NK-92 (cell line): ENCODE data around the gene RETREG3.
A peak's percentile ranks its signal among the peaks of the same experiment; 100 is the strongest.
"Not testable (repeated sequence)": the region's sequence is repeated elsewhere in the genome, so short reads cannot be mapped to it uniquely, and the experiment has no call there.

Experiments
- DNase-seq: peaks from one replicate; lab custom pipeline; 2025; ENCODE audit not compliant: unreplicated experiment; lab: John Stamatoyannopoulos, UW

RETREG3 gene

DNA sequence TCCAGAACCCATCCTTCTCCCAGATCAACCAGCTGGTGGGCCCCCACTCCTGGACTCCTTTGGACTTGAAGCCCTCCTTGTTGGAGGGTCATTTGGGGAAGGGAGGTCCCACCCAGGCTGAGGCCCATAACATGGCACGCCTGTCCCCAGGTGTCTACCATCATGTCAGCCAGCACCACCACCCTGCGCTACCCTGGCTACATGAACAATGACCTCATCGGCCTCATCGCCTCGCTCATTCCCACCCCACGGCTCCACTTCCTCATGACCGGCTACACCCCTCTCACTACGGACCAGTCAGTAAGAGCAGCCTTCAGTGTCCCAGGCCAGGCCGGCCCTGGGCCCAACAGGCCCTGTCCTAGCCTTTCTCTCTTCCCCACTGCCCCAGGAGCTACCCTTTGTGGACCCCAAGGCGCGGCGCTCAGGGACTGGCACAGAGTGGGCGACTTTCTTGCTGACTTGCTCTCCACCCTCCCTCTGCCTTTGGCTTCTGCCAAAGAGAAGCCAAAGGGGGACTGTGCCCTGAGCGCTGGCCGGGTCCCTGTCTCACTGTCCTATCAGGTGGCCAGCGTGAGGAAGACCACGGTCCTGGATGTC, 4.6 kb upstream of the RETREG3 start:
- DNase-seq = no peak

DNA sequence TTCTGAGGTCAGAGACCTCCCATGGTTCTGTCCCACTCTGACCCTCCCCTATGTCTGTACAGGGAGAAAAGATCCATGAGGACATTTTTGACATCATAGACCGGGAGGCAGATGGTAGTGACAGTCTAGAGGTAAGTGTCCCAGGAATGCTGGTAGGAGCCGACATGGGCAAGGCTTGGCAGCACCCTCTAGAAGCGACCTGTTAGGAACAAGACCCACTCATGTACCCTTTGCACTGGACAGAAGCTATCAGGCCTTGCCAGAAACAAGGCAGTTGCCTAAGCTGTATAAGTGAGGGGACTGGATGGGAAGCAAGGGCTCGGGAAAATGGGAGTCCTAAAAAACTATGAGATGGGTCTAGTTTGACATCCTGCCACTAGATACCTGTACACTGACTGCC, 2.8 kb upstream of the RETREG3 start:
- DNase-seq = no peak

DNA sequence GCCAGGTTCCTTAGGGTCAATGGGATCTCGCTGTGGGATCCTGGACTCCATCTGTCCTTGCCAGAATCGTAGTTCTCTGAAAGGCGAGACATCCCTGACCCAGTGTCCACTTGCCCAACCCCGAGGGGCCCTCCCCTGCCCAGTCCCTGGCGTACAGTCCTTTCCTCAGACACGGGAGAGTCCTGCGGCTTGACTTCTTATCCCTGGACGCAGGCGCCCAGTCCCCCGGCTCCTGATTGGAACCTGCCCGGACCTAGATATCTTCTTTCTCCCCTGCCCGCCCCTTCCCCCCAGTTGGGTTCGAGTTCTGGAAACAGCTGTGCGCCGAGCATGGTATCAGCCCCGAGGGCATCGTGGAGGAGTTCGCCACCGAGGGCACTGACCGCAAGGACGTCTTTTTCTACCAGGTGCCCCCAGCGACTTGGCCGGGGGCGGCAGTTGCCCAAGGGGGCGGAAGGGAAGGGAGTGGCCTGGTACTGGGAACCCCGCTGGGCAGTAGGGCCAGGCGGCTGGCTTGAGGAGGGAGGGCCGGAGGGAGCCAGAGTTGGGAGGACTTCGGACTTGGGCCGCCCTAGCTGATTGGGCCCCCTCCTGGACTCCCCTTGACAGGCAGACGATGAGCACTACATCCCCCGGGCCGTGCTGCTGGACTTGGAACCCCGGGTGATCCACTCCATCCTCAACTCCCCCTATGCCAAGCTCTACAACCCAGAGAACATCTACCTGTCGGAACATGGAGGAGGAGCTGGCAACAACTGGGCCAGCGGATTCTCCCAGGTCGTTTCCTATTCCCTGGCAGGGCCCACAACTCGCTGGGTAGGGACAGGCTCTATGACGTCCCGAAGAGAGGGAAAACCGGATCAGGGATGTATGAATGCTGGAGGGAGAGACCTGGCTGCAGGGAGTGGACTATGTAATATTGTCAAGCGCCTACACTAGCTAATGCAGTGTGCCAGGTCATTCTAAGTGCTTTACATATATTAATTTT, 934 bp upstream of the RETREG3 start:
- not testable (repeated sequence) for DNase-seq

DNA sequence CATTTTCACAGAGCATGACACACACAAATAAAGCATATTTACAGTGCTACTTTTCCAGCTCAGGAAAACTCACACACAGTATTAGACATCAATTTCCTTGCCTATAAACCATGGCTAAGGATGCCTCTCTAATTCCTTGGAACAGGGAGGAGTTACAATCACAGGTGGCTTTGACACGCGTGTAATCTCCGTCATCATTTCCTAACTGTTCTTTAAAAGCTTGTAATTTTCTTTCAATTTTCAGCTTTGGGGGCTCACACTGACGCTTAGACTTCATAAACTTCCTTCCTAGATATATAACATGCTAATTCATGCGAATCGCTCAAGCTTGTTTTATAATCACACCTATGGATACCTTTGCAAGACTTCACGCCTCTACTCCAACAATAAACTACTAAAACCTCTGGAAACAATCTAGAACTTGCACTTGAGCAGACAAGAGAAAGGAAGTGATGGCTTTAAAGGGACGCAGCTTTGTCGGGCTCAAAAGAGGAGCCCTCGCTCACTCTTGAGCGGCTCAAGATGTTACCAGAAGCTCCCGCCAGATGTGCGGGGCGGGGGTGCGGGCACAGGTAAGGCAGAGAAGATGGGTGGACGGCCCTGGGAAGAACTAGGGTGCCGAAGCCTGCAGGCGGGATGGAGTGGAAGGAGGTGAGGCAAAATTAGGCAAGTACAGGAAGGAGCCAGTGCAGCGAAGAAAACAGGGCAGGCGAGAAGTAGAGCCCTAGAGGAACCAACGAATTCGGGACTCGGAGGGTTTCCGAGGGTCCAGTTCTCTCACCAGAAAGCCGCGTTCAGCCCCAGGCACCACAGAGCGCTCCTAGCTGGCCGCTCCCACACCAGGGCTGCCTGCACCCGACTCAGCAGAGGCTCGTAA, 631 bp downstream of the RETREG3 start:
- no peak for DNase-seq

DNA sequence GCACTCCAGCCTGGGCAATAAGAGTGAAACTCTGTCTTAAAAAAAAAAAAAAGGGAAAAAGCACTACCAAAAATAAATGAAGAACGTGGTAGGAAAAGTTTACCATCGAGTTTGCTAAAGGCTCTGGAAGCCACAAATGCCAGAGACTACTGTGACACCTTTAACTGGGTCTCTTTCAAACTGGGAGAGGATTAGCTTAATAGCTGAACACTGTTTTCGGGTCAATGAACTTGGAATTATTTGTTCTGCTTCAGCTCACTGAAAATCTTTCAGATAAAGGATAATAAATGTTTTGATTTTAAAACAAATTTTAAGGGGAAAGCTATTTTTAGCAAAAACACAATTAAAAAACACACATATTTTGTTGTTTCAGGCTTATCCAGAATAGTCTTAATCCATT, 1.4 kb downstream of the RETREG3 start:
- DNase-seq = no peak

DNA sequence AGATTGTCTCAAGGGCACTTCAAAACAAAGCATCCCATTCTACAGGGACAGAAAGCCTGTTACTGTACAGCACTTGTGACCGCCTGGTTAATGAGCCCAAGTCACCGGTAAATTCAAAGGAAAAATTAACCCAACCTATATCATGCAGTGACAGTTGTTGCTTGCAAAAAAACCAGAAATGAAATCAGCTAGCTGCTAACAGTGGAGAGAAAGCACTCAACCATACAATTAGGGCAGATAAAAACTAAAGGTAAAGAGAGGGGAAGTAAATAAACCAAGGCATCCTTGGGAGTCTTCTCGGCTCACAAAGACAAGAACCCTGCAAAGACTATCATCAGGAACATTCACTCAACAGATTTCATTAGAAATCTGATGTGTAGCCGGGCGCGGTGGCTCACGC, 5.9 kb downstream of the RETREG3 start:
- no peak for DNase-seq

DNA sequence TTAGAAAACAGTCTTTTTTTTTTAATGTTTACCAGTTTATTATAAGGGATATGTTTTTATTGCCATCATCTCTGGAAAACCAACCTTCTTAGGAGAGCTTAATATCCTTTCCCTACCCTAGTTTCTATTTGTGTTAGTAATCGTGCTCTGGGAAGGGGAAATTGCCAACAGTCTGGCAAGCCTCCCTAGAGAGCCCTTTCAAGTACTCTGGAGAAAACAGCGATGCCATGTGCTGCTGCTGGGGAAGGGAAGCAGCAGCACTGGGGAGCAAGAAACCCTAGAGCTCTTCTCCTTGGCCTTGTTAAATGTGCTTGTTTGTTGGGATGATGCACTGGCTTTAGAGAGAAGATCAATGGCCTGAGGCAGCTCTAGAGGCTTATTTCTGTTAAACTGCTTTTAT, 10.3 kb downstream of the RETREG3 start:
- DNase-seq = no peak

DNA sequence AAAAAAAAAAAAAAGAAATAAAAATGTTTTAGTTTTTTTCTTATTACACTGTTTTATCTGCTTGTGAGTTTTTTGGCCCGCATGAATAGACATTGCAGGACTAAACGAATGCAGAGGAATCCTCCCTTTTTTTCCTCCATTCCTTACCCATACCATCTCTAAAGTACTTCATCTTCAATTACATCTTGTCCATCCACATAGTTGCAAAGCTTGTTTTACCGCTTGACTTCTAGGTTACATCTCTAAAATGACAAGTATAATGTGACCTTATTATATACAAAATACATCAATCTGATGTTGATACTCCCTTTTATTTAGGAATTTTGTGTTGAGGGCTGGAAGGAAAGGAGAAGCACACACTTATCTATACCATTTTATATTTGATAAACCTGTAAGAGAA, 12.8 kb downstream of the RETREG3 start:
- DNase-seq = no peak

DNA sequence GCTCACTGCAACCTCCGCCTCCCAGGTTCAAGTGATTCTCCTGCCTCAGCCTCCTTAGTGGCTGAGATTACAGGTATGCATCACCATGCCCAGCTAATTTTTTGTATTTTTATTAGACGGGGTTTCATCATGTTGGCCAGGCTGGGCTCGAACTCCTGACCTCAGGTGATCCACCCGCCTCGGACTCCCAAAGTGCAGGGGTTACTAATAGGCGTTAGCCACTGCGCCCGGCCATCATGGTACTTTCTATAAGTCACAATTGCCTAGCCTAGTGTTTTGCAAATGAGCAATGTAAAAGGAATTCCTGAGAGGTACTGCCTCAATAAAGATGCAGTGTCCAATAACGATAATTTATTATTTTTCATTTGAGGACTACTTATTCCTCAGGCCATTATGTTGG, 17.8 kb downstream of the RETREG3 start:
- no peak for DNase-seq

DNA sequence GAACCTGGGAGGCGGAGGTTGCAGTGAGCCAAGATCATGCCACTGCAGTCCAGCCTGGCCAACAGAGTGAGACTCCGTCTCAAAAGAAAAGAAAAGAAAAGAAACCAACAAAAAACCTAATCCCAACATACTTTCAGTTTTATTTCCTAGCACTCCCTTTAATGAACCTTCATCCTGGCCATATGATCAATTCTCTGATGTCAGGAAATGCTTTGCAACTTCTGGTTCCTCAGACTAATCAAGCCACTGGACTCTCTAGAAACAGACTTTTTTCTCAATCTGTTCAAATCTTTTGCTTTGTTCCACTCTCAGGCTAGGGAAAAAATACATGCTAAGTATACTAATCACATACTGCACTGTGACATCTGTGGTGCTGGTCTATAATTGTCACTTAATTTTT, 18.3 kb downstream of the RETREG3 start:
- DNase-seq = no peak

DNA sequence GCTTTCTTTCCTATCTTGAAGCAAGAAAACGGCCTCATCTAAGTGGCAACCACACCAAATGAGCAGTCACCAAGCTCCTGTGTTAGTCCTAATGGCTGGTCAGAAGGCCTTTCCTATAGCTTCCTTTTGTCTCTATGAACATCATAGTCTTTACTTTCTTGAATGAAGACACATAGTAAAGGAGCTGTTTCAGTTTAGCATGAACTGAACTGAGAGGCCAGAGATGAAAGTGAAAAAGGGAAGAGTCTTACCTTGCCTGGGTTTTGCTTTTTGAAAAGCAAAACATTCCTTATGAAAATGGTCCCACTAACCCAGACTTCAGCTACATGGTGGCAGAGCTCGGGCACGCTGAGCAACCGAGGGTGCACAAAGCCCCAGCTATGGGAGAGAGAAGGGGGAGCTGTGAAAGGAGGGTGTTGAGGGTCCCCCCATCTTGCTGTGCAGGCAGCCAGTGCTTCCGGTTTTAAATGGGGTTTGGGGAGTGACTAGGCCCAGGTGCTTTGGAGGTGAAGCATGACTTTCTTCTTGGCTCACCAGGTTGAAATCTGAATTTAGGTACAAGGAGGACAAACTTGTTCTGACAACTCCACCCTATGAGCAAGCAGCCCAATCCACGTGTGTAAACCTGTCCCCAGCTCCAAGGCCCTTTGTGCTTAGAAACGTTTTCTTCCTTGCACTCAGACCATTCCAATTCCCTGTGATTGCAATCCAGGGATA, 22.5 kb downstream of the RETREG3 start:
- no peak for DNase-seq

DNA sequence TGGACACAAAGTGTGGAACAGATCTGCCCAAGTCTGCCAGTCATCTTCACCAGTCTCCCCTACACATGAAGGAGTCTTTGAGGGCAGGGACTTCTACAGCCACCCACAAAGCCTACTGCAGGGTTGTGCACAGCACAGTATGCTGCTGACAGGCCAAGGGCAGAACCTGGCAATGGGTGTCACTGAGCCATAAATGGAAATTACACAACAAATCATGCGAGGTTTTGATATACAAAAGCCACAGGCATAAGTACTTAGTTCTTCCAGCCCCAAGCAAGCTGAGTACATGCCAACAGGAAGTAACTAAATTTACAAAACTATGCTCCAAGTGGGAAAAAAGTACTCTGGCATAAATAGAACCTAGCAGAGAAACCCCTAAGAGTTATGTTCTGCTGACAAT, 23.8 kb downstream of the RETREG3 start:
- no peak for DNase-seq

DNA sequence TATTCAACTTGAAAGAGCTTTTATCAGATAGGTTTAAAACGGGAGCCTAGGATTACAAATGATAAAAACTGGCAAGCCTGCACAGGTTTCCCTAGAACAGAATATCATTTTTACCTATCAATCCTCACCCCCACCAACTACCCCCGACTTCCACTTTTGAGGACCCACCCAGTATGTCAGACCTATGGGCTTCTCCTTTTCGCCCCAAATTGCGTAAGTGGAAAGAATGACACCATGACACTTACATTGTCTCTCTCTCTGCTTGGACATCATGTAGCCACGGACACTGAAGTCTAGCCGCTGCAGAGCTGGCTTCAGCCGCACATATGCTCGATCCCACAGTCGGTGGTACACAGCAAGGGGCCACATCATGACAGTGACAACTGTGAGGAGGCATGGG, 24.3 kb downstream of the RETREG3 start:
- DNase-seq = no peak

DNA sequence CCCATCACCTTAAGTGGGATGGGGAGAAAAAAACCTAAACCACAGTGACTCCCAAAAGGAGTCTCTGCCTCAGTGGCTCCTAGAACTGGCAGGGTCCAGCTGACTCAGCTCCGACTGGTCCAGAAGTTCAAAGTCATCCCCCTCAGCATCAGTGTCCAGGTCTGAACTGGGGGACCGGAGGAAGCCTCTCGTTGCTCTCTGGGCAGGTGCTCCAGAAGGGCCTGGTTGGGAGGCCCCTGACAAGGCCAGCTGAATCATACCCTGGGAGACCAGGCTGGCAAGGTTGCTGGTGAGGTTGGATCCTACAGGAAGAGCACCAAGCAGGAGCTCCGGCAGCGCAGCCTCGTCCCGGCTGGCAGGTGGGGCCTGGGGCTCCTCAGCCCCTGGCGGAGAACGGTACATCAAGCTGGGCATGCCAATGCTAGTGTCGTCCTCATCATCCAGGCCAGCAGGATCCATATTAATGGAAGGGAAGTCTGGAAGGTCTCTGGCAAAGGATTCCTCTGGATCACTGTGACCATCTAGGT, 27.4 kb downstream of the RETREG3 start:
- no peak for DNase-seq

DNA sequence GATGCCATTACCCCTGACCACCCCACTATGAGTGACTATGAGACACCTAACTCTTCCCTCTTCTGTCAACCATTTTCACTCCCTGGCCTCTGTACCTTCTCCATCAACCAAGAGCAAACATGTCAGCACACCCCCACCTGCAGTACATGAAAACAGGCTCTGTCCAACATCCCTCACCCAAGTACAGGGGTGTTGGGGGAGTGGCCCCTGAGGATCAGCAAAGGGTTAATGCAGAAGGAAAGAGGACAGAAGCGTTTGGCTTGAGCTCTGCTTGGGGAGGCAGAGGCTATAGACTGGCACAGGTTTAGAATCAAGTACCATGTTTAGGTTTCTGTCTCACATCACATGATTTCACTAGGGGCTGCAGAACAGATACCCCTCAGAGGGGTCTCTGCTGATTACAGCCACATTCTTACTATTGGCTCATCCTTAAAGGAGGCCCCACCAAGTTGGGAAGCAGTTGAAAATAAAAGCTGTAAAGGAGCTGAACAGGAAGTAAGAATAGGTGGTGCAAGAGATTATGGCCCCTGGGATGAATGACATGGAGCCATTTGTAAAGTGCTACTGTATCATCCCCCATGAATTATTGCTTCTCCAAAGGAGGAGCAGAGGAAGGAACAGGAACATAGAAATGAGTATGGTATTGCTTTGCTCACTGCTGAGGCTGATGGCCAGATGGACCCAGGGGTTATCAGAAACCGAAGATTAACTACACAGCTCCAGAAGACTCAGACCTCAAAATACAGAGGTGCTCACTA, 29.2 kb downstream of the RETREG3 start:
- no peak for DNase-seq

DNA sequence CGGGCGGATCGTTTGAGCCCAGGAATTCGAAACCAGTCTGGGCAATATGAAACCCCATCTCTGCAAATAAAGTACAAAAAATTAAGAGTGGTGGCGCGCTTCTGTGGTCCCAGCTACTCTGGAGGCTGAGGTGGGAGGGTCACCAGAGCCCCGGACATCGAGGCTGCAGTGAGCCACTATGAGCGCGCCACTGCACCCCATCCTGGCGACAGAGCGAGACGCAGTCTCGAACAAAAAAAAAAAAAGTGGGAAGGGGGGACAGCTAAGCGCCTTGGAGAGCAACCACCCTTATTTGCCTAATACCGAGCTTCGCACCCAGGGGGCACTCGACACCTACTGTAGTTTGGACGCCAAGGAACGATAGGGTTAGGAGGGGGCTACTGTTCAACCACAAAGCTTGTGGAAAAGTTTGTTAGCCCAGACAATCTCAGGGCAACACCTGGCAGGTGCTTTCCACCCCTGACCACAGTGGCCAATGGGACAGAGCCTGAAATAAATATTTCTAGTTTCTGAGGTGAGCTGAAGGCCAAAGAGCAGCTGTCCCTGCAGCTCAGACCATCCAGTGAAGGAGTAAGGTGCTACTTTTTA, 30.8 kb downstream of the RETREG3 start:
- no peak for DNase-seq

DNA sequence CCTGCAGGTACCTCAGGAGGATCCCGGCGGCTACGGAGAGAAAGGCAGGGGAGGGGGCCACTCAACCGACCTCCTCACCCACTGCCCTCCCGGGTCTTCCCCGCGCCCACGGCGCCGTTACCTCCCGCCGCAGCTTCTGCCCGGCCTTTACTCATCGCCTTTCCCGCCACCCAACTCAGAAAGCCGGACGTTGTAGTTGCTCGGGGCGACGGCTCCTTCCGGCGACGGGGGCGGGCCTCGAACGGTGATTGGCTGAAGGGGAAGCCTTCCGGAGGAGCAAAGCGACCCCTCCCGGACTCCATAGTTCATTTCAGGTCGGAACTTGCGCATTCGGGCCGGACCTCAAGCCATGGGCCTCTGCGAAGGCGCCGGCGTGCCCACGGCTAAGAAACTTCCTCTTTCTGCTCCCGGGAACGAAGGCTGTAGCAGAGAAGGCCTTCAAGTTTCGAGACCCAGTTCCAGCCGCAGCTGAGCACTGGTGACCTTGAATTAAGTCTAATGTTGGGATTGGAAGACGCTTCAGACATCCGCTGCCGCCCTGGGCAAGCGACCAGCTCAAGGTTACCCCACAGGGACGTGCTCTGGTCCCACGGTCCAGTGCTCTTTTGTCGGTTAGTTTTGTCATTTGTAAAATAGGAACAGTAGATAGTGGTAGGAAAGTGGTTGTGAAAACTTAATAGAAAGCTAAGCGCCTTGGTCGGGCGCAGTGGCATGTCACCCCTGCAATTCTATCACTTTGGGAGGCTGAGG, 31.5 kb downstream of the RETREG3 start, which contains the start of gene PSMC3IP:
Gene PSMC3IP (minus strand): TSS at position 198 of the 750 bp plus-strand sequence. CDS start 43 bp downstream, at position 155.
- peak; percentile 29 for DNase-seq

DNA sequence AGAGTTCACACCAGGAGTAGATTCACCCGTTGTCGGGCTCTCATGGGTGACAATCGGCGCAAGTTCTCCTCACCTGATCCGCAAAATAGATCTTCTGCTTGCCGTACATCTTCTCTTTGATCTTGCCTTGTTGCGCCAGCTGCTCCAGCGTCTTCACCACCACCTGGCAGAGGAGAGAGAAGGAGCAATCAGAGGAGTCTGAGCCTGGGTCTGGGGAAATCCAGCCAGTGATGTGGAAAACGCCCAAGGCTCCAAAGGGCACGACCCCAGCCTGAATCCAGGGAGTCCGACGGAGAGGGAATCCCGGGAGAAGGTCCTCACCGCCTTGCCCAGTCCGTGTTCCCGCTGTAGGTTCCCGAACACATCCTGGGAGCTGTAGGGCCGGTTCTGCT, 32.0 kb downstream of the RETREG3 start:
- no peak for DNase-seq

DNA sequence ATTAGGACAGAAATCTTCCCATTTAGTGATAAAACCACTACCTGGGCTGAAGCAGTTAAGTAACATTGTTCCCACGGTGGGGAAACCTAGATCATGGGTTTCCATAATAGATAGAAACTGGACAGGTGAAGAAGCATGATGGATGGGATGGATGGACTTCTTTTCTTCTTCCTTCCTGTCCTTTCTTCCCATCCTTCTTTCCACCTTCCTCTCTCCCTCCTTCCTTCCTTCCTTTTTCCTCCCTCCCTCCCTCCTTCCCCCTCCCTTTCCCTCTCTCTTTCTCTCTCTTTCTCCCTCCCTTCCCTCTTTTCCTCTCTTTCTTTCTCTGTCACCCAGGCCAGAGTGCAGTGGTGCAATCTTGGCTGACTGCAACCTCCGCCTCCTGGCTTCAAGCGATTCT, 34.7 kb downstream of the RETREG3 start:
- no peak for DNase-seq
